ENCODE data around the gene ZSWIM6. TPM values are rescaled to one million over a fixed set of nuclear protein-coding genes. Genes with fewer than 3 reads are reported as not detected.

ZSWIM6 gene
- total RNA-seq, 1 experiment from 2014 or later: 3.4 TPM

DNA sequence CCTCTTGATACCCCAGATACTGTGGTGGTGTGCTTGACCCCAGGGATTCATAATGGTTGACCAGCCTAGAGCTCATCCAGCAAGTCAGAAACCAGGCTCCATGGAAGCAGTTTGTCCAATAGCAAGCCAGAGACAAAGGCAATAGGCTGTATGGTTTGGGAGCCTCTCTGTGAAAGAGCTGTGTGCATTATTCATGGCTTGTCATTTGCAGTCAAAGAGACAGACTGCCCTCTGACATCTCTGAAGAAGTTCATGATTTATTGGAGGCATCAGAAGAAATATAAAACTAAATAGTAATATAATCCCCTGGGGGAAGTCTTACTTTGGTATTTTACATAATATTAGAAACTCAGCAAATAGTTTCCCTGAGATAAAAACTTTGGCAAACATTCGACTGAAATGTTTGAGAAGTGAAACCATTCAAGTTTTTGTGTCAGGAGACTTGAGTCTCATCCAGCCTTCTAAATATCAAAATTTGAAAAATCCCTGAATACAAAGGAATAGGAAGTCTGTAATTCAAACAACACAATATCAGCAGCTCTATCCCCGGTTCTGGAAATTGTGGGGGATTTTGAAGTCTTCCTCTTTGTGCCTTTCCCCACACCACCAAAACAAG is 250.3 kb downstream of the ZSWIM6 start:
- no peaks in the 10 kb centered on the region for H3K36me3 ChIP-seq (ENCODE audit: low read depth, low read length)
- no peak overlapping the region for H3K4me2 ChIP-seq (ENCODE audit: low read length)
- H3K4me3 ChIP-seq (ENCODE audit: low read length): no peak overlapping the region
- no peaks in the 10 kb centered on the region for H3K9me3 ChIP-seq (ENCODE audit: low read length)
- ATAC-seq (no peak), DNase-seq (no peak)
- ChIA-PET POLR2A (ENCODE audit: unreplicated experiment) (interaction anchor here (0.6 kb wide), 1 partner anchor 199 kb away, joined by 3 read pairs; no protein-coding TSS in a partner anchor), CTCF (no interaction called here)
- no peaks in the 10 kb centered on the region for H3K9me2 ChIP-seq (replicated peaks; ENCODE audit: low read length)
- H3K27ac ChIP-seq (ENCODE audit: low read length): no peak overlapping the region
- H3K4me1 ChIP-seq (ENCODE audit: insufficient read depth, low read length): no peaks in the 10 kb centered on the region
- no peak overlapping the region for H2AFZ ChIP-seq (ENCODE audit: low read length)
- no peaks in the 10 kb centered on the region for H3F3A ChIP-seq (ENCODE audit: low read length, unreplicated experiment)
- intact Hi-C loops (cut with micrococcal nuclease): no loop called here
- no peaks in the 10 kb centered on the region for H3K79me2 ChIP-seq (ENCODE audit: low read length)
- TF ChIP-seq, protein P1, sequence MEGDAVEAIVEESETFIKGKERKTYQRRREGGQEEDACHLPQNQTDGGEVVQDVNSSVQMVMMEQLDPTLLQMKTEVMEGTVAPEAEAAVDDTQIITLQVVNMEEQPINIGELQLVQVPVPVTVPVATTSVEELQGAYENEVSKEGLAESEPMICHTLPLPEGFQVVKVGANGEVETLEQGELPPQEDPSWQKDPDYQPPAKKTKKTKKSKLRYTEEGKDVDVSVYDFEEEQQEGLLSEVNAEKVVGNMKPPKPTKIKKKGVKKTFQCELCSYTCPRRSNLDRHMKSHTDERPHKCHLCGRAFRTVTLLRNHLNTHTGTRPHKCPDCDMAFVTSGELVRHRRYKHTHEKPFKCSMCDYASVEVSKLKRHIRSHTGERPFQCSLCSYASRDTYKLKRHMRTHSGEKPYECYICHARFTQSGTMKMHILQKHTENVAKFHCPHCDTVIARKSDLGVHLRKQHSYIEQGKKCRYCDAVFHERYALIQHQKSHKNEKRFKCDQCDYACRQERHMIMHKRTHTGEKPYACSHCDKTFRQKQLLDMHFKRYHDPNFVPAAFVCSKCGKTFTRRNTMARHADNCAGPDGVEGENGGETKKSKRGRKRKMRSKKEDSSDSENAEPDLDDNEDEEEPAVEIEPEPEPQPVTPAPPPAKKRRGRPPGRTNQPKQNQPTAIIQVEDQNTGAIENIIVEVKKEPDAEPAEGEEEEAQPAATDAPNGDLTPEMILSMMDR (conservative IDR thresholded peaks at IDR 0.05; ENCODE audit: low read depth, low read length): no peak
- TF ChIP-seq EZH2 (IDR thresholded peaks at IDR 0.05; ENCODE audit: low read length, unreplicated experiment): no peak
- no peaks in the 10 kb centered on the region for H4K20me1 ChIP-seq (ENCODE audit: low read length)
- H3K9ac ChIP-seq (ENCODE audit: low read length): no peak overlapping the region
- no peaks in the 10 kb centered on the region for H3K27me3 ChIP-seq (ENCODE audit: low read length)
- no TSS peak for BruUV-seq (replicated peaks)

DNA sequence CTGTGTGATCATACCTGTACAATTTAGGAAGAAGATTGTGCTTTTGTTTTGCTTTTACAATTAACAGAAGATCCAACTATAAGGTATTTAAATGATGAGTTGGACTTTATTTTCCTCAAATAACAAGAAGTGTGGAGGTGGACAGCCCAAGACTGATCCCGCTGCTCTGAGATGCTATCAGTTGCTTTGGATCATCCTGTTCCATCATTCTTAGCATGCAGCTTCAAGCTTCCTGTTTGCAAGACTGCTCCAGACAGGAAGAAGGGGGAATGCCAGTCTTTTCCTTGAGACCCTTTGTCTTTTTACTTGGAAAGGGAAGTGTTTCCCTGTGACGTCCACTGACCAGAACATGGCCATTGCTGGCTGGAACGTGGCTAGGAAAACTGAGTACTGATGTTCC is 250.8 kb downstream of the ZSWIM6 start:
- H3K27ac ChIP-seq (ENCODE audit: low read length): no peak overlapping the region
- H3K36me3 ChIP-seq (ENCODE audit: low read depth, low read length): no peaks in the 10 kb centered on the region
- intact Hi-C loops (cut with micrococcal nuclease): no loop called here
- H3K9me2 ChIP-seq (replicated peaks; ENCODE audit: low read length): no peaks in the 10 kb centered on the region
- no peak overlapping the region for H3K4me3 ChIP-seq (ENCODE audit: low read length)
- H3K79me2 ChIP-seq (ENCODE audit: low read length): no peaks in the 10 kb centered on the region
- DNase-seq (no peak), ATAC-seq (no peak)
- no peak overlapping the region for H3K4me2 ChIP-seq (ENCODE audit: low read length)
- H2AFZ ChIP-seq (ENCODE audit: low read length): no peak overlapping the region
- H4K20me1 ChIP-seq (ENCODE audit: low read length): no peaks in the 10 kb centered on the region
- no peaks in the 10 kb centered on the region for H3K9me3 ChIP-seq (ENCODE audit: low read length)
- no peak for TF ChIP-seq EZH2phosphoT487 (IDR thresholded peaks at IDR 0.05; ENCODE audit: borderline replicate concordance, low read length)
- TF ChIP-seq, protein P1 (conservative IDR thresholded peaks at IDR 0.05; ENCODE audit: low read depth, low read length): no peak
- no peak for TF ChIP-seq EZH2 (IDR thresholded peaks at IDR 0.05; ENCODE audit: low read length, unreplicated experiment)
- no peak overlapping the region for H3K9ac ChIP-seq (ENCODE audit: low read length)
- no peaks in the 10 kb centered on the region for H3K27me3 ChIP-seq (ENCODE audit: low read length)
- no peaks in the 10 kb centered on the region for H3F3A ChIP-seq (ENCODE audit: low read length, unreplicated experiment)
- BruUV-seq (replicated peaks): no TSS peak
- CTCF ChIA-PET: no interaction called here
- POLR2A ChIA-PET (ENCODE audit: unreplicated experiment): no interaction called here
- H3K4me1 ChIP-seq (ENCODE audit: insufficient read depth, low read length): no peaks in the 10 kb centered on the region

DNA sequence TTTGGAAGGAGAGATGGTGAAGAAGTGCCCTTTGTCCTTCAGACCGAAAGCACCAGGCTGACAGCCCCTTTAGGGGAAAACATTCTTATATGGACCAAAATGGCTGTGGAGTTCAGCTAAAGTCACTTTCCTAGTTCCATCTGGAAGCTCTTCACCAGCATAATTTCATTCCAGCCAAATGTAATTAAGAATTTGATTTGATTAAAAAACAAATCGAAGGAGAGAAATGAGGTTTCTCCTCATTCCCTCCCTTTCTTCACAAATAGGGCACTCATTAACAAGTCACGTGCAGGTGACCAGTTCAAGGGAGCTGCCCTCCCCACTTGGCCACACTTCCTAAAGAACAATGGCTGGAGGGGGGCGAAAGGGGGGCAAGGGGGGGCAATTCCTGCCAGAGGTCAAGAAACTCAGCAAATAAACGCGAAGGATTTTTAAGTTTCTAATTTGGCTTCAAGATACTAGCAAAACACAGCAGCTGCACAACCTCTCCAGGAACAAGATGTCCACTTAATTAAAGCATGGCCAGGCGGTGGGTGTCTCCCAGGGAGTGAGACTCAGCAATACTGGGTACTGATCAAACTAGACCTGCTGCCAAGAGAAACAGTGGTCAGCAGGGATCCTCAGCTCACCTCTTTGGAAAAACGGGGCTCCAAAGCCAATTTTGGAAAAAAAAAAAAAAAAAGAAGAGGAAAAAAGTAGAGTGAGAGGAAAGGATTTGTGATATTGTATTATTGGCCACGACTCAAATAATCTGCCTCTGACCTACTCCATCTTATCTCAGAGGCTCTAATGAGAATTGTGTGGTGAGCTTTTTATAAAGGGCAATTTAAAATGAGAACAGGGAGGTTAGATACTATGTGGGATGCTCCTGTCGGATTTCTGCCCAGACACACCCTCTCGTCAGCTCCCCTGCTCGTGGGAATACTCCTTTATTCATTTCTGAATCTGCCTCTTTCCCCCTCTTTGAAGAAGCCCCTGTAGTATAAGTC is 254.3 kb downstream of the ZSWIM6 start:
- Histone ChIP-seq H3K9me3 (ENCODE audit: low read length) (no peaks in the 10 kb centered on the region), H3F3A (ENCODE audit: low read length, unreplicated experiment) (no peaks in the 10 kb centered on the region), H3K27me3 (ENCODE audit: low read length) (no peaks in the 10 kb centered on the region), H3K4me2 (ENCODE audit: low read length) (no peak overlapping the region), H3K9me2 (replicated peaks; ENCODE audit: low read length) (no peaks in the 10 kb centered on the region), H3K36me3 (ENCODE audit: low read depth, low read length) (no peaks in the 10 kb centered on the region), H3K4me3 (ENCODE audit: low read length) (no peak overlapping the region), H3K9ac (ENCODE audit: low read length) (no peak overlapping the region), H3K27ac (ENCODE audit: low read length) (no peak overlapping the region), H3K4me1 (ENCODE audit: insufficient read depth, low read length) (no peaks in the 10 kb centered on the region), H2AFZ (ENCODE audit: low read length) (no peak overlapping the region), H3K79me2 (ENCODE audit: low read length) (no peaks in the 10 kb centered on the region), H4K20me1 (ENCODE audit: low read length) (no peaks in the 10 kb centered on the region)
- CTCF ChIA-PET: no interaction called here
- ATAC-seq (no peak), DNase-seq (no peak)
- TF ChIP-seq EZH2phosphoT487 (IDR thresholded peaks at IDR 0.05; ENCODE audit: borderline replicate concordance, low read length) (no peak), EZH2 (IDR thresholded peaks at IDR 0.05; ENCODE audit: low read length, unreplicated experiment) (no peak)
- TF ChIP-seq, protein P1 (conservative IDR thresholded peaks at IDR 0.05; ENCODE audit: low read depth, low read length): no peak
- no TSS peak for BruUV-seq (replicated peaks)
- intact Hi-C loops (cut with micrococcal nuclease): no loop called here
- POLR2A ChIA-PET (ENCODE audit: unreplicated experiment): no interaction called here

All from PC-3 (cell line).